ENCODE results near the gene WWC2. TPM values are rescaled to one million over a fixed set of nuclear protein-coding genes. Genes with fewer than 3 reads are reported as not detected.

Gene WWC2
- total RNA-seq, 1 experiment from 2014 or later, result 82.8 TPM

GRCh38 chr4:183129125-183129524, 30.1 kb downstream of the WWC2 start:
- no peaks in the 10 kb centered on the region for H3K9me3 ChIP-seq (ENCODE audit: low read depth, low read length, poor library complexity, severe bottlenecking)
- no peak overlapping the region for H3K4me3 ChIP-seq (ENCODE audit: low read depth, low read length, poor library complexity, severe bottlenecking)
- no peaks in the 10 kb centered on the region for H3K27me3 ChIP-seq (replicated peaks; ENCODE audit: insufficient read depth, low read depth, low read length, poor library complexity)
- no peak for DNase-seq (ENCODE audit: low spot score)
- ChIA-PET CTCF (no interaction called here), POLR2A (ENCODE audit: low non-redundant PET) (no interaction called here)
- no peak overlapping the region for H3K27ac ChIP-seq (ENCODE audit: low read depth, low read length, poor library complexity, severe bottlenecking)
- no peaks in the 10 kb centered on the region for H3K36me3 ChIP-seq (ENCODE audit: insufficient read depth, low read length, poor library complexity, severe bottlenecking)
- TF ChIP-seq EZH2 (IDR thresholded peaks at IDR 0.05; ENCODE audit: borderline replicate concordance, low read depth, low read length, poor library complexity, severe bottlenecking), result no peak
- TF ChIP-seq CTCF (conservative IDR thresholded peaks at IDR 0.05; ENCODE audit: low read depth, low read length), result no peak
- intact Hi-C loops (cut with micrococcal nuclease; ENCODE audit: unreplicated experiment), result no loop called here
- no TSS peak for BruUV-seq (replicated peaks)
- H3K4me1 ChIP-seq (ENCODE audit: insufficient read depth, low read length, poor library complexity, severe bottlenecking), result peaks cover 23% of the 10 kb centered on the region

GRCh38 chr4:183129675-183130074, 30.6 kb downstream of the WWC2 start:
- DNase-seq (ENCODE audit: low spot score), result no peak
- intact Hi-C loops (cut with micrococcal nuclease; ENCODE audit: unreplicated experiment), result no loop called here
- H3K36me3 ChIP-seq (ENCODE audit: insufficient read depth, low read length, poor library complexity, severe bottlenecking), result no peaks in the 10 kb centered on the region
- H3K27me3 ChIP-seq (replicated peaks; ENCODE audit: insufficient read depth, low read depth, low read length, poor library complexity), result no peaks in the 10 kb centered on the region
- H3K4me1 ChIP-seq (ENCODE audit: insufficient read depth, low read length, poor library complexity, severe bottlenecking), result peaks cover 21% of the 10 kb centered on the region
- no TSS peak for BruUV-seq (replicated peaks)
- ChIA-PET POLR2A (ENCODE audit: low non-redundant PET) (no interaction called here), CTCF (no interaction called here)
- no peak for TF ChIP-seq EZH2 (IDR thresholded peaks at IDR 0.05; ENCODE audit: borderline replicate concordance, low read depth, low read length, poor library complexity, severe bottlenecking)
- TF ChIP-seq CTCF (conservative IDR thresholded peaks at IDR 0.05; ENCODE audit: low read depth, low read length), result no peak
- no peaks in the 10 kb centered on the region for H3K9me3 ChIP-seq (ENCODE audit: low read depth, low read length, poor library complexity, severe bottlenecking)
- H3K4me3 ChIP-seq (ENCODE audit: low read depth, low read length, poor library complexity, severe bottlenecking), result no peak overlapping the region
- H3K27ac ChIP-seq (ENCODE audit: low read depth, low read length, poor library complexity, severe bottlenecking), result no peak overlapping the region

GRCh38 chr4:183130328-183131155, 31.5 kb downstream of the WWC2 start:
- H3K4me1 ChIP-seq (ENCODE audit: insufficient read depth, low read length, poor library complexity, severe bottlenecking), result peaks cover 21% of the 10 kb centered on the region
- no peak for TF ChIP-seq EZH2 (IDR thresholded peaks at IDR 0.05; ENCODE audit: borderline replicate concordance, low read depth, low read length, poor library complexity, severe bottlenecking)
- TF ChIP-seq CTCF (conservative IDR thresholded peaks at IDR 0.05; ENCODE audit: low read depth, low read length), result no peak
- H3K27me3 ChIP-seq (replicated peaks; ENCODE audit: insufficient read depth, low read depth, low read length, poor library complexity), result no peaks in the 10 kb centered on the region
- no peaks in the 10 kb centered on the region for H3K9me3 ChIP-seq (ENCODE audit: low read depth, low read length, poor library complexity, severe bottlenecking)
- CTCF ChIA-PET, result no interaction called here
- no peak overlapping the region for H3K27ac ChIP-seq (ENCODE audit: low read depth, low read length, poor library complexity, severe bottlenecking)
- H3K4me3 ChIP-seq (ENCODE audit: low read depth, low read length, poor library complexity, severe bottlenecking), result no peak overlapping the region
- POLR2A ChIA-PET (ENCODE audit: low non-redundant PET), result no interaction called here
- no peak for DNase-seq (ENCODE audit: low spot score)
- no peaks in the 10 kb centered on the region for H3K36me3 ChIP-seq (ENCODE audit: insufficient read depth, low read length, poor library complexity, severe bottlenecking)
- no TSS peak for BruUV-seq (replicated peaks)
- intact Hi-C loops (cut with micrococcal nuclease; ENCODE audit: unreplicated experiment), result no loop called here
